Transverse colon (tissue), 4 donors: ENCODE measurements around the gene HES7.

ENCODE experiments used
- EP300 ChIP-seq: sonication (generic); formaldehyde crosslinking; IDR thresholded peaks from one replicate; pipeline ENCODE4 v1.6.1; 2017; ENCODE audit warnings: antibody characterized with exemption, low read depth
- POLR2A ChIP-seq: fragments of 450-650 bp; IDR thresholded peaks from one replicate; pipeline ENCODE4 v1.6.1; 2016; ENCODE audit warnings: antibody characterized with exemption, mild to moderate bottlenecking, moderate library complexity
- POLR2AphosphoS5 ChIP-seq, 3 donors: sonication (generic); formaldehyde crosslinking; IDR thresholded peaks; one replicate each; pipeline ENCODE4 v1.6.1; 2016; ENCODE audit warnings: antibody characterized with exemption in 3 of 3
- TF ChIP-seq, protein P1 (sequence below), 5 experiments: fragments of 200-600 bp in 3 of 5; fragments of 450-650 bp in 2 of 5; sonication (generic) in 3 of 5; IDR thresholded peaks; 1 replicate in 2 of 5; 2 replicates in 3 of 5; pipeline ENCODE4 v1.5.1; 2016 to 2017; ENCODE audit warnings: antibody characterized with exemption in 5 of 5, inconsistent platforms in 3 of 5, mild to moderate bottlenecking in 2 of 5, moderate library complexity in 1 of 5

GRCh38 chr17:8096541-8096940, 27.4 kb downstream of the HES7 start:
- no peak for TF ChIP-seq POLR2AphosphoS5 (IDR thresholded peaks at IDR 0.05)
- TF ChIP-seq, protein P1, sequence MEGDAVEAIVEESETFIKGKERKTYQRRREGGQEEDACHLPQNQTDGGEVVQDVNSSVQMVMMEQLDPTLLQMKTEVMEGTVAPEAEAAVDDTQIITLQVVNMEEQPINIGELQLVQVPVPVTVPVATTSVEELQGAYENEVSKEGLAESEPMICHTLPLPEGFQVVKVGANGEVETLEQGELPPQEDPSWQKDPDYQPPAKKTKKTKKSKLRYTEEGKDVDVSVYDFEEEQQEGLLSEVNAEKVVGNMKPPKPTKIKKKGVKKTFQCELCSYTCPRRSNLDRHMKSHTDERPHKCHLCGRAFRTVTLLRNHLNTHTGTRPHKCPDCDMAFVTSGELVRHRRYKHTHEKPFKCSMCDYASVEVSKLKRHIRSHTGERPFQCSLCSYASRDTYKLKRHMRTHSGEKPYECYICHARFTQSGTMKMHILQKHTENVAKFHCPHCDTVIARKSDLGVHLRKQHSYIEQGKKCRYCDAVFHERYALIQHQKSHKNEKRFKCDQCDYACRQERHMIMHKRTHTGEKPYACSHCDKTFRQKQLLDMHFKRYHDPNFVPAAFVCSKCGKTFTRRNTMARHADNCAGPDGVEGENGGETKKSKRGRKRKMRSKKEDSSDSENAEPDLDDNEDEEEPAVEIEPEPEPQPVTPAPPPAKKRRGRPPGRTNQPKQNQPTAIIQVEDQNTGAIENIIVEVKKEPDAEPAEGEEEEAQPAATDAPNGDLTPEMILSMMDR (IDR thresholded peaks at IDR 0.05), result no peak
- TF ChIP-seq POLR2A, result no peak
- TF ChIP-seq EP300, result no peak
